ENCODE measurements around the gene DOP1A.
A peak's percentile ranks its signal among the peaks of the same experiment; 100 is the strongest.
"Not testable (repeated sequence)": the region's sequence is repeated elsewhere in the genome, so short reads cannot be mapped to it uniquely, and the experiment has no call there.

Gene DOP1A

DNA sequence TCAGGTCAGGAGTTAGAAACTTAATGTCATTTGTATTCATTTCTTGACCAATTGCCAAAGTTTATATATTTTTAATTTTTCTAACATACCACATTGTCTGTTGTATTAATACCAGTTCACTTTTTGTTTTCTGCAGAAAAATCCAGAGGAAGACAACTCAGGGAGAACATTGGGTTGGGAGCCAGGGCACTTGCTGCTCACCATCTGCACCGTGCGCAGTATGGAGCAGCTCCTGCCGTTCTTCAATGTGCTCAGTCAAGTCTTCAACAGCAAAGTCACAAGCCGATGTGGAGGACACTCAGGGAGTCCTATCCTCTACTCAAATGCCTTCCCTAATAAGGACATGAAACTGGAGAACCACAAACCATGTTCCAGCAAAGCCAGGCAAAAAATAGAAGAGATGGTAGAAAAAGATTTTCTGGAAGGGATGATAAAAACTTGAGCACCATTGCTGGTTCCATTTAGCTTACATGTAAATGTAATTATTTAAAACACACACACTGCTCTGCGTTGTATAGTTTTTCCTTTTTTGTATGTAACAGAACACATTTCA lies 100.3 kb downstream of the DOP1A start:
- no peak for DNase-seq

DNA sequence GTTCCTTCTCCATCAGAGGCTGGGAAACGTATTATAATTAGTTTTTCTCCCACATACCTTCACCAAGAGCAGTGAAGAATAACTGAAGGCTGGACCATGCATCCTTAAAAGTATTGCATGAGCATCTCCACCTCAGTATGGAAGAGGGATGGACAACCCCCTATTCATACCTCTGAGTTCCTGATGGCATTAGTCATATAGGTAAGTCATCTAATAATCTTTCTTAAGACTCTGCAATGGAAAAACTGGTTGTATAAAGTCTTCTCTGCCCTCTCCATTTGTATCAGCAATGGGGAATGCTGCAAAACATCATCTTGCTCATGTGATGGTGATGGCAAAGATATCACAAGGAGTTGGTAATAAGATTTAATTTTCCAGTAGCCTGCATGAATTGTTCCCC lies 101.1 kb downstream of the DOP1A start:
- no peak for DNase-seq

DNA sequence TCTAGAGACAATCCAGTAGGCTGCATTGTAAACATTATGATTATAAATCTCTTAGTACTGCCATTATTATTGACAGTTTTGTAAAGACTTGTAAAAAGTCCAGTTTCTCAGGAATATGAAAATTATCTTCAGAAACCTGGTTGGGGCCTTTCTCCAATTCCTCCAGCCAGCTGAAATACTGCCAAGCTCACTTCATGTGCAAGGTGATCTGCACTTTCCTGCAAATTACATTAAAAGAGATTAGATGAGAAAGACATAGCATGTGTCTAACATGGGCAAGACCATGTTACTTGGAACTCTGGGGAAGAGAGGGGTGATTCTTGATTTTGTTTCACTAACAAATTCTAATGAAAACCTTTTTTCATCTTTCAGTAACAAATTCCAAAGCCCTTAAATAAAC lies 101.6 kb downstream of the DOP1A start:
- DNase-seq, result no peak

GRCh38 chr6:83169511-83169910 lies 102.0 kb downstream of the DOP1A start:
- DNase-seq, result no peak

DNA sequence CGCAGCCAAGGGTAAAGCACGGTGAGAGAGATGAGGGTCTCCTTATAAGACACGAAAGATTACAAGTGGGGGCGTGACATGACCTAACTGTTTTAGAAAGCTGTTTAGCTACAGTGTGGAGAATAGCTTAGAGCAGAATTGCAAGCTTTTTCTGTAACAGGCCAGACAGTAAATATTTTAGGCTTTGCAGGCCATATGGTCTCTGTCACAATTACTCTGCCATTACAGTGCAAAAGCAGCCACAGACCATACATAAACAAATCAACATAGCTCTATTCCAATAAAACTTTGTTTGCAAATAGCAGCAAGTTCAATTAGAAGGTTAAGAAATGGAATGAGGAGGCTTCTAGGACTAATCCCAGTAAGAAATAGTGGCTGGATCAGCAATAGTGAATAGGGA lies 108.8 kb downstream of the DOP1A start:
- DNase-seq, result no peak

DNA sequence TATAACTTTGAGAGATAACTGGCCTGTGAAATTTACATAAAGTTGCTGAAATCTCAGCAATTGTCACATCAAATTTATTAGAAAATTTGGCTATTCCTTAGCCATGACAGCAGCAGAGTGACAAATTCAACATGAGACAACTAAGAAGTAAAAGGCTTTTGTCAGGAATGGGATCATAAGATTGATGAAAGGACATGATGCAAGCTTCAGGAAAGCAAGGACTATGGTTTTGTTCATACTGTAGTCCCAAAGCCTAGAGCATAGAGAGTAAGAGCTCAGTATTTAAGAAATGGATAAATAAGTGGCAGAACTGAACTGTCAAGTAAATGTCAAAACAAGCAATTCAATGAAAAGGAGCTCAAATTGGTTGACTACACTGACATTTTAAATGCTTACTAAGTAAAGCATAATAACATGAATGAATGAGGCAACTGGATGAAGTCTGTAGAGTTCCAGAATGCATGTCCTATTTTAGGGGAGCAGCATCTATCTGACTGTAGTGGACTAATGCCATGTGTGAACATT lies 113.0 kb downstream of the DOP1A start:
- no peak for DNase-seq

DNA sequence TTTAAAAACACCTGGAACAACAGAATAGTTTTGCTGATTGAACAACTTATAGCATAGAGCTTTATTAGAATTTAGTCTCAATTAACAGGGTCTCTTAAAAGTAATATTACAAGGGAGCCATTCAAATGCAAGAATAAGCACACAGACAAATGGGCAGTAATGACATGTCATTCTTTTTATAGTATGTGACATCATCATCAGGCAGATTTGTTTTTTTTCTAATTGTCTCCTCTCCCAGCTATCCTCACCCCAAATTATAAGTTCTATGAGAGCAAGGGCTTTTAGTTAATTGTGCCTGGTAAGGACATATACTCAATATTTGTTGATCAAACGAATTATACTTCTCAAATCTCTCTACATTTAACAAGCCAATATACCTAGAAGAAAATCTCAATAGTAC lies 114.6 kb downstream of the DOP1A start:
- no peak for DNase-seq

DNA sequence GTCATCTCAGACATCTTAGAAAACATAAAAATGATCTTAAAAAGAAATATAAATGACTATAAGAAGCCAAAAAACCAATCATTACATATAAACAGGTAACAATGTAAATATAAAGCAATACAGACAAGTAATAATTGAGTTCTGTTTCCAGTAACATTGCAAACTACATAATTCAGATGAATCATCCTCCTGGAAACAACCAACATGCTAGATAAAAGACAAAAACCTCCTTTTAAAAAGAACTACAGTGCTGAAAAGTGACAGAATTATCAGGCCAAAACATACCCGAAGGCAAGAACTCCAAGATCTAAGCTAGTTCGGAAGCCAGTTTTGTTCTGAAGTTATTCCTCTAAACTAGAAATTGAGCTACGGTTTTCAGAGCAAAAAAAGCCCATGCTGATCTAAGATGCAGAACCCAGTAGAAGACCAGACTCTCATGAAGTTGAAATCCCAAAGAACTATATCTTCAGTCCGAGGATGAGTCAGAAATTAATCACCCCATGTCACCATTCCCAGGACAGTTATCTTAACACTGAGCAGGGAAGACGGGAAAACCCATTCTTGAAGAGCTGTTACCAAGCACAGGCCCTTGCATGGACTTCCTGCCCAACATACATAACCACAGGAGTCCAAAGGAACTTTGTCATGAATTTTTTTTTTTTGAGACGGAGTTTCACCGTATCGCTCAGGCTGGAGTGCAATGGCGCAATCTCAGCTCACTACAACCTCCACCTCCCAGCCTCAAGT lies 115.8 kb downstream of the DOP1A start:
- DNase-seq, result no peak

DNA sequence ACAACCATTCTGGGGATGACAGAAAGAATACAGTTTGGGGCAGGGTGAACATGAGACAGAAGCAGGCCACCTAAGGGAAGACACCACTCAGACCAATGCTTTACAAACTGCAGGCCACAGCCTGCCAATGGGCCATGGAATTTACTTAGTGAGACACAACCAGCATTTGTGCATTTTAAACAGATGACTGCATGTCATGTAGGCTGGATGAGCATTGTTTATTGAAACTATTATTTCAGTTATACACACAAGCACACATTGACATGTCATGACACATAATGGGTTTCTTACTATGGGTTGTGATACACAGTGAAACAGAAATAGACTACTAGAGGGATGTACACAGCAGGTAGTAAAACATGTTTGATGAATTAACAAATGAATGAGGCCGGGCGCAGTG lies 117.6 kb downstream of the DOP1A start:
- DNase-seq, result no peak

DNA sequence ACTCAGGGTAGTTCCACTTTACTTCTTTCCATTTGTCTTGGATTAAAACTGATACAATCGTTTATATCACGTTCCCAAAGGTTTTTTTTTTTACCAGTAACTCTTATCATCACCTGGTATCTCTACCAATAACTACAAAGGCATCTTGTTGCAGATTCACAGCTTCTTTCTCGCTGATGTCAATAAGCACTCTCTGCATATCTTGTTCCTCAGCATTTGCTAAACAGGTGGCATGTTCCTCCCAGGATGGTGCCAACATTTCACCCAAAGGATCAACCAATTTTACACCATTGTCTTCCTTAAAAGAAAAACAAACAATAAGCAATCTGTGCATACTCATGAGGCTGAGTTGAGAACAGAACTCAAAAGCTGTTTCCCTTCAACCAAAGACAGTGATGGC lies 121.0 kb downstream of the DOP1A start:
- DNase-seq, result no peak

GRCh38 chr6:83190626-83191025 lies 123.2 kb downstream of the DOP1A start:
- no peak for DNase-seq

DNA sequence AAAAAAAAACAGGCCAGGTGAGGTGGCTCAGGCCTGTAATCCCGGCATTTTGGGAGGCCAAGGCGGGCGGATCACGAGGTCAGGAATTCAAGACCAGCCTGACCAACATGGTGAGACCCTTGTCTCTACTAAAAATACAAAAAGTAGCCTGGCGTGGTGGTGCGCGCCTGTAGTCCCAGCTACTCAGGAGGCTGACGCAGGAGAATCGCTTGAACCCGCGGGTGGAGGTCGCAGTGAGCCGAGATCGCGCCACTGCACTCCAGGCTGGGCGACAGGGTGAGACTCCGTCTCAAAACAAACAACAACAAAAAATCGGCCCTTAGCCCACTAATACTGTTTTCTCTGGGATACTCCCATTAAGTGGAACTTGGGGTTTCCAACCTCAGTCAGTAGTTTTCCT lies 124.5 kb downstream of the DOP1A start:
- not testable (repeated sequence) for DNase-seq

- no peak for DNase-seq
These were observed 125.0 kb downstream of the DOP1A start for GRCh38 chr6:83192456-83192855.

- peak; percentile 95 for DNase-seq
These were observed 125.6 kb downstream of the DOP1A start, which contains the start of the genes PGM3 and RWDD2A for GRCh38 chr6:83192871-83193746. PGM3 (minus strand) TSS chr6:83193265; CDS start chr6:83191012, 2,253 bp downstream. RWDD2A (plus strand) TSS chr6:83193357; CDS start chr6:83194452, 1,095 bp downstream.

DNA sequence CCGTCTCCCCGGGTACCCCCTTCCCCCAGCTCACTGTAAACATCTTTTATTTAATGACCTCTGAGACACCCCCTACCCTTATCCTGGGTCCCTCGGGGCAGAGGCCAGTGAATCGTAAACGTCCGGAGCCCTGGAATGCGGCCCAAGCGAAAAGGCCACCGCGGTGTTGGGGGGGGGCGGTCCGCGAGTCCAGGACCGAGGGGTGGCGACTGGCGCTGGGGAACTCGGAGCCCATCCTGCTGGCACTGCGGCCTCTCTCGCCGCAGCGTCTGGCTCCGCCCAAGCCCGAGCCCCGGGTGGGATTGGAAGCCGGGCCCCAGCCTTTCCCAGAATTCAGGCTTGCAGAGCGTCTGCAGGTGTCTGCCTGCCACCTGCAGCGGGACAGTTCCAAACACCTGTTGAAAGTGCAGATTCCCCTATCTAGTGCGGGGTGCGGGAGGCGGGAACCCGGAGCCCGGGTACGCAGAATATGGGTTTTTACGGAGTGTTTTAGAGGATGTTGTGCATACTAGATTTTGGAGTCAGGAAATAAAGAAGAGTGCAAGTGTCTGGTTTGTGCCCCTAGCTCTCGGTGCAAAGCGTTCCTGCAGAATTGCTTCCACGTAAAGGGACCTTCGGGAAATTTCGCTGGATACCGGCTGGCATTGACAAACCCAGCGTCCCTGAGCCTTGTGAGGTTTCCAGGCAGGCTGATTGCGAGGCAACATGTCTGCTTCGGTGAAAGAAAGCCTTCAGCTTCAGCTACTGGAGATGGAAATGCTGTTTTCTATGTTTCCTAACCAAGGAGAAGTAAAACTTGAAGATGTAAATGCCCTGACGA lies 126.5 kb downstream of the DOP1A start:
- DNase-seq, result peak; percentile 68

DNA sequence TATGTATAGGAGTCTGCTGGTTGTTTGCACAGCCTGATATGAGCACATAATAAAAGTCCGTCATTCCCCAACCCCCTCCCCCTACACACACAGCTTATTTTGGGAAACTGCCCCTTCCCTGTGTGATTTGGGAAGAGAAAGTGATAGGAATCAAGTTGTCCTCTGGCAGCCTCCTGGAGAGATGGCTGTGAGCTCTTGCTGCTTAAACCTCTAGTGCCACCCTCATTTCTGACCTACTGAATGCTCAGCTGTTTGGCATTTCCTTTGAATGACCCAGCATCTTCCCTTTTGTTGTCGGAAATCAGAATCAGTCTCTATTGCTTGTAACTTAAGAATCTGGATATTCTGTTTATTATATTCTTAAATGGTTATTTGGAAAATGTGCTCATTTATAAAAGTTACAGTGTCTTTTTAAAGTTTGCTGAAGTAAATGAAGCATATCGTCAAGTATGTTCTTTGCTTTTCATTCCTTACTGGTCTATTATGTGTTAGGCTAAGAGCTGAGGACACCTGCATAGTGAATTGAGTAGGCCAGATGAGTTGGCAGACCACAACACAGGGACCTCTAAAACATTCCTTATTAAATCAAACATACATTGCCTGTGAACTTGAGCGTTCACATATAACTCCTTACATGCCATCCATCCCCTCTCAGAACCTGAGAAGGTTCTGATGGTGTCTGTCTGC lies 131.2 kb downstream of the DOP1A start:
- DNase-seq, result no peak

GRCh38 chr6:83199173-83199862 lies 131.8 kb downstream of the DOP1A start:
- no peak for DNase-seq

DNA sequence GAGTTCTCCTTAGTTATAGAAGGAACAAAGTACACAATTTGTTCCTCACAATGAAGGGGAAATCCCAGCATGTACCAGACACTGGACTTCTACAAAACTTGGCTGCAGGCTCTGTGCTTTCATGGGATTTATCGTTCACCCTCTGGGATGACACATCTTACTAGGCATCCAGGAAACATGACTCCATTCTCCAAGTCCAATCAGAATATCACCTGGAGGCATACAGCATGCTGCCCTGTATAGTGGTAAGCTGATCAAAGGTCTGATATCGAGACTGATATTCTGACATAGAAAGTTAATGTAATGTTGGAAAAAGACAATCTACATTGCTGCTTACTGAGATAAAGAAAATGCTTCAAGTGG lies 132.4 kb downstream of the DOP1A start:
- DNase-seq, result no peak

GRCh38 chr6:83202031-83202430 lies 134.6 kb downstream of the DOP1A start:
- no peak for DNase-seq

DNA sequence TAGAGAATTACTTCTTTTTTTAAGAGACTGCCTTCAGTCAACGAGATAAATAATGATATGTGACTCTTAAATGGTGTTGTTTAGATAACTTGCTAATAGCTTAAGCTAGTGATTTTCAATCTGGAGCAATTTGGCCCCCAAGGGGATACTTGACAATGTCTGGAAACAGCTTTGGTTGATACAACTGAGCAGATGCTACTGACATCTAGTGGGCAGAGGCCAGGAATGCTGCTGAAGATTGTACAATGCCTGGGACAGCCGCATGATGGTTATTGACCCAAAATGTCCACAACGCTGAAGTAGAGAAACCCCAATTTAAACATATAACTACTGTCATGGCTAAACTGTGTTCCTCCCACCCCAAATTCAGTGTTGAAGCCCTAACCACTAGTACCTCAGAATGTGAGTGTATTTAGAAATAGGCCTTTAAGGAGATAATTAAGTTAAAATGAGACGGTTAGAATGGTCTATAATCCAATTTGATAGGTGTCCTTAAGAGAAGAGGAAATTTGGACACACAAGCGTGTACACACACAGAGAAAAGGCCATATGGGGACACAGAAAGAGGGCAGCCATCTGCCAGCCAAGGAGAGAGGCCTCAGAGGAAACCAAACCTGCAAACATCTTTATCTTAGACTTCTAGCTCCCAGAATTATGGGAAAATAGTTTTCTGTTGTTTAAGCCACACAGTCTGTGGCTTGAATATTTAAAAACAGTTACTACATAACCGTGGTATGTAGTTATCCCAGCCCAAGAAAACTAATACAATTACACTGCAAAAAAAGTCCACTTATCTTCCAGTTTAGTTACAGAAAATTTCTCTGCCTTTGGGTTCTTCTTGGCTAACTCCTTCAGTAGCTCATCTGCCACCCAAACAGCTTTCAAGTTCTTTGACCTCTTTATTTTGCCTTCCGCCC lies 147.9 kb downstream of the DOP1A start:
- peak; percentile 77 for DNase-seq
